HepG2 (cell line): ENCODE data around the gene CSK. TPM values are rescaled to one million over a fixed set of nuclear protein-coding genes. Genes with fewer than 3 reads are reported as not detected.

Source experiments
- ATF4 ChIP-seq, 2 experiments: fragments of 450-650 bp in 1 of 2; sonication (generic) in 1 of 2; formaldehyde crosslinking; IDR thresholded peaks; 2 replicates each; pipeline versions ENCODE4 v1.5.0 to v1.8.0; 2020 to 2022; ENCODE audit warnings: mild to moderate bottlenecking in 1 of 2, missing genetic modification reagents in 1 of 2
- HNF1A ChIP-seq, 2 experiments: sonication (generic) in 1 of 2; formaldehyde crosslinking in 1 of 2; IDR thresholded peaks; 2 replicates each; pipeline versions ENCODE4 v1.4.0 to v1.6.1; 2016 to 2020; ENCODE audit warnings: borderline replicate concordance in 1 of 2, low read depth in 1 of 2, mild to moderate bottlenecking in 1 of 2, missing genetic modification reagents in 1 of 2
- HNF4A ChIP-seq: sonication (generic); formaldehyde crosslinking; IDR thresholded peaks from 2 replicates; pipeline ENCODE4 v1.4.0; 2020; ENCODE audit warnings: missing genetic modification reagents
- MAZ ChIP-seq, 2 experiments: sonication (generic) in 1 of 2; formaldehyde crosslinking in 1 of 2; IDR thresholded peaks; 2 replicates each; pipeline versions ENCODE4 v1.5.0 to v1.6.1; 2012 to 2020; ENCODE audit warnings: low read depth in 2 of 2, mild to moderate bottlenecking in 2 of 2, borderline replicate concordance in 1 of 2, improper control_type of control experiment in 1 of 2, low read length in 1 of 2, missing genetic modification reagents in 1 of 2, moderate library complexity in 1 of 2
- NPAS2 ChIP-seq: sonication (generic); formaldehyde crosslinking; IDR thresholded peaks from 2 replicates; pipeline ENCODE4 v1.8.0; 2022; ENCODE audit warnings: mild to moderate bottlenecking, missing genetic modification reagents, borderline replicate concordance
- NR2F2 ChIP-seq: IDR thresholded peaks from 2 replicates; pipeline ENCODE4 v1.6.1; 2012; ENCODE audit warnings: low read depth, inconsistent platforms, borderline replicate concordance
- PHF8 ChIP-seq: sonication (generic); formaldehyde crosslinking; IDR thresholded peaks from 2 replicates; pipeline ENCODE4 v1.5.0; 2020; ENCODE audit warnings: missing genetic modification reagents
- PRDM4 ChIP-seq: sonication (generic); formaldehyde crosslinking; IDR thresholded peaks from 2 replicates; pipeline ENCODE4 v1.9.0; 2021; ENCODE audit warnings: missing genetic modification reagents, borderline replicate concordance
- TGIF2 ChIP-seq: IDR thresholded peaks from 2 replicates; pipeline ENCODE4 v1.6.1; 2016; ENCODE audit warnings: control low read depth, missing compliant biosample characterization
- ZNF101 ChIP-seq: sonication (generic); formaldehyde crosslinking; IDR thresholded peaks from 2 replicates; pipeline ENCODE4 v1.4.0; 2020; ENCODE audit warnings: mild to moderate bottlenecking, low read depth, missing genetic modification reagents, borderline replicate concordance
- ZNF232 ChIP-seq: sonication (generic); formaldehyde crosslinking; IDR thresholded peaks from 2 replicates; pipeline ENCODE4 v1.4.0; 2020; ENCODE audit warnings: missing genetic modification reagents, borderline replicate concordance
- ZNF503 ChIP-seq: sonication (generic); formaldehyde crosslinking; IDR thresholded peaks from 2 replicates; pipeline ENCODE4 v1.4.0; 2020; ENCODE audit warnings: missing genetic modification reagents
- ZNF75D ChIP-seq: sonication (generic); formaldehyde crosslinking; IDR thresholded peaks from 2 replicates; pipeline ENCODE4 v1.8.1; 2023; ENCODE audit warnings: missing genetic modification reagents, mild to moderate bottlenecking, borderline replicate concordance
- ZNF878 ChIP-seq: sonication (generic); formaldehyde crosslinking; IDR thresholded peaks from 2 replicates; pipeline ENCODE4 v1.8.1; 2023; ENCODE audit warnings: mild to moderate bottlenecking, missing genetic modification reagents, moderate library complexity
- ZUFSP ChIP-seq: sonication (generic); formaldehyde crosslinking; IDR thresholded peaks from 2 replicates; pipeline ENCODE4 v1.9.0; 2021; ENCODE audit warnings: missing genetic modification reagents, mild to moderate bottlenecking, borderline replicate concordance
- polyA plus RNA-seq, 8 experiments: library from polyadenylated mRNA; depleted of rRNA in 3 of 8; stranded (reverse) in 7 of 8; unstranded in 1 of 8; fragments of >200 nt; fragmentation: Illumina TruSeq in 4 of 8; extraction: Trizol in 4 of 8; gene quantifications; 2 replicates each; pipeline versions ENCODE4 v1.2.1 to v1.2.3, GENCODE V29; 2011 to 2016; ENCODE audit warnings: low read depth in 4 of 8, missing spikeins in 1 of 8, mixed read lengths in 1 of 8; ENCODE audit not compliant: insufficient read depth in 1 of 8
- total RNA-seq, 5 experiments: library from RNA; depleted of rRNA; stranded (reverse); fragments of >200 nt; fragmentation: Illumina TruSeq; extraction: Trizol; gene quantifications; 2 replicates each; pipeline ENCODE4 v1.2.3, GENCODE V29; 2016; ENCODE audit warnings: low read depth in 1 of 5

Gene CSK
- total and polyA plus RNA-seq, 2 of the 13 experiments (the other 11 are each of a cell fraction or from before 2014, with no cell fraction given) = 12.5 to 21.3 TPM

GRCh38 chr15:74799856-74800558, 18.1 kb downstream of the CSK start (continued):
- TF ChIP-seq HNF1A (IDR thresholded peaks at IDR 0.05; ENCODE audit: low read depth) (no peak), HNF1A (CRISPR knock-in tag; IDR thresholded peaks at IDR 0.05; ENCODE audit: borderline replicate concordance) (no peak), NR2F2 (no peak; the same call in 1 of the 2 replicates), TGIF2 (CRISPR knock-in tag) (no peak), ZNF503 (CRISPR knock-in tag) (no peak), PRDM4 (CRISPR knock-in tag) (no peak), ZNF75D (no peak), ZNF878 (CRISPR knock-in tag) (no peak), HNF4A (CRISPR knock-in tag) (peak; percentile 68), ZUFSP (CRISPR knock-in tag) (no peak), PHF8 (CRISPR knock-in tag) (peak; percentile 23; the same call in 1 of the 2 replicates), MAZ (IDR thresholded peaks at IDR 0.05; ENCODE audit: borderline replicate concordance, low read depth, low read length) (0 out of 2 replicates have a peak, but pooled peaks have one; percentile 24), MAZ (CRISPR knock-in tag; IDR thresholded peaks at IDR 0.05; ENCODE audit: low read depth) (0 out of 2 replicates have a peak, but pooled peaks have one; percentile 25), ZNF232 (no peak), NPAS2 (no peak), ATF4 (CRISPR knock-in tag; IDR thresholded peaks at IDR 0.05) (no peak), ZNF101 (no peak)
